ENCODE results near the gene ACAA2. TPM values are rescaled to one million over a fixed set of nuclear protein-coding genes. Genes with fewer than 3 reads are reported as not detected.
"Not testable (repeated sequence)": the region's sequence is repeated elsewhere in the genome, so short reads cannot be mapped to it uniquely, and the experiment has no call there.

Gene ACAA2
- total and polyA plus RNA-seq, 2 donors = 45.4 to 57.3 TPM

- H3K36me3 ChIP-seq (ENCODE audit: insufficient read depth) = no peaks in the 10 kb centered on the region
- 49% methylated on average over 5 of the region's 5 CpGs for WGBS
- no peak overlapping the region for H3K27ac ChIP-seq (ENCODE audit: low read depth)
- DNase-seq (ENCODE audit: extremely low spot score) = no peak
- H3K4me1 ChIP-seq (ENCODE audit: insufficient read depth) = no peaks in the 10 kb centered on the region
- no peak overlapping the region for H3K4me3 ChIP-seq (ENCODE audit: low read depth, low read length)
Observed at GRCh38 chr18:49788327-49788898, 24.9 kb downstream of the ACAA2 start.

GRCh38 chr18:49786019-49786720 is 27.2 kb downstream of the ACAA2 start:
- Histone ChIP-seq H3K4me1 (ENCODE audit: insufficient read depth) (no peaks in the 10 kb centered on the region), H3K4me3 (ENCODE audit: low read depth, low read length) (no peak overlapping the region), H3K27ac (ENCODE audit: low read depth) (no peak overlapping the region), H3K36me3 (ENCODE audit: insufficient read depth) (no peaks in the 10 kb centered on the region)
- 91% methylated on average over 1 of the region's 1 CpG for WGBS
- DNase-seq (ENCODE audit: extremely low spot score) = no peak

GRCh38 chr18:49784427-49785185 is 28.7 kb downstream of the ACAA2 start:
- H3K27ac ChIP-seq (ENCODE audit: low read depth) = no peak overlapping the region

GRCh38 chr18:49783631-49784030 is 29.7 kb downstream of the ACAA2 start:
- WGBS = 95% methylated on average over 3 of the region's 3 CpGs
- not testable (repeated sequence) for DNase-seq (ENCODE audit: extremely low spot score); H3K27ac ChIP-seq (ENCODE audit: low read depth); H3K4me1 ChIP-seq (ENCODE audit: insufficient read depth); H3K4me3 ChIP-seq (ENCODE audit: low read depth, low read length); H3K36me3 ChIP-seq (ENCODE audit: insufficient read depth)

More at GRCh38 chr18:49784427-49785185, 28.7 kb downstream of the ACAA2 start:
- 71% methylated on average over 1 of the region's 1 CpG for WGBS
- Histone ChIP-seq H3K4me1 (ENCODE audit: insufficient read depth) (no peaks in the 10 kb centered on the region), H3K4me3 (ENCODE audit: low read depth, low read length) (no peak overlapping the region), H3K36me3 (ENCODE audit: insufficient read depth) (no peaks in the 10 kb centered on the region)
- no peak for DNase-seq (ENCODE audit: extremely low spot score)

- H3K36me3 ChIP-seq (ENCODE audit: insufficient read depth) = no peaks in the 10 kb centered on the region
- 82% methylated on average over 8 of the region's 8 CpGs for WGBS
- no peak overlapping the region for H3K27ac ChIP-seq (ENCODE audit: low read depth)
- DNase-seq (ENCODE audit: extremely low spot score) = no peak
- no peak overlapping the region for H3K4me3 ChIP-seq (ENCODE audit: low read depth, low read length)
- H3K4me1 ChIP-seq (ENCODE audit: insufficient read depth) = no peaks in the 10 kb centered on the region
Observed at GRCh38 chr18:49778826-49779465, 34.4 kb downstream of the ACAA2 start.

GRCh38 chr18:49769047-49769728 is 44.1 kb downstream of the ACAA2 start:
- no peak for DNase-seq (ENCODE audit: extremely low spot score)
- 85% methylated on average over 1 of the region's 1 CpG for WGBS

GRCh38 chr18:49768051-49768391 is 45.3 kb downstream of the ACAA2 start:
- 24% methylated on average over 5 of the region's 5 CpGs for WGBS
- no peak for DNase-seq (ENCODE audit: extremely low spot score)
- H3K27ac ChIP-seq (ENCODE audit: low read depth) = no peak overlapping the region
- no peak overlapping the region for H3K4me3 ChIP-seq (ENCODE audit: low read depth, low read length)
- H3K4me1 ChIP-seq (ENCODE audit: insufficient read depth) = no peaks in the 10 kb centered on the region
- no peaks in the 10 kb centered on the region for H3K36me3 ChIP-seq (ENCODE audit: insufficient read depth)

More at GRCh38 chr18:49769047-49769728, 44.1 kb downstream of the ACAA2 start:
- Histone ChIP-seq H3K4me3 (ENCODE audit: low read depth, low read length) (no peak overlapping the region), H3K27ac (ENCODE audit: low read depth) (no peak overlapping the region), H3K4me1 (ENCODE audit: insufficient read depth) (no peaks in the 10 kb centered on the region), H3K36me3 (ENCODE audit: insufficient read depth) (no peaks in the 10 kb centered on the region)

GRCh38 chr18:49767111-49768050 is 46.0 kb downstream of the ACAA2 start:
- Histone ChIP-seq H3K36me3 (ENCODE audit: insufficient read depth) (no peaks in the 10 kb centered on the region), H3K4me3 (ENCODE audit: low read depth, low read length) (no peak overlapping the region), H3K27ac (ENCODE audit: low read depth) (no peak overlapping the region), H3K4me1 (ENCODE audit: insufficient read depth) (no peaks in the 10 kb centered on the region)
- 65% methylated on average over 11 of the region's 11 CpGs for WGBS
- DNase-seq (ENCODE audit: extremely low spot score) = no peak

GRCh38 chr18:49766646-49767045 is 46.7 kb downstream of the ACAA2 start:
- Histone ChIP-seq H3K36me3 (ENCODE audit: insufficient read depth) (no peaks in the 10 kb centered on the region), H3K4me1 (ENCODE audit: insufficient read depth) (no peaks in the 10 kb centered on the region), H3K4me3 (ENCODE audit: low read depth, low read length) (no peak overlapping the region), H3K27ac (ENCODE audit: low read depth) (no peak overlapping the region)
- DNase-seq (ENCODE audit: extremely low spot score) = no peak
- 87% methylated on average over 4 of the region's 4 CpGs for WGBS

- no peak overlapping the region for H3K4me3 ChIP-seq (ENCODE audit: low read depth, low read length)
- 34% methylated on average over 3 of the region's 3 CpGs for WGBS
- no peak overlapping the region for H3K27ac ChIP-seq (ENCODE audit: low read depth)
- no peaks in the 10 kb centered on the region for H3K4me1 ChIP-seq (ENCODE audit: insufficient read depth)
- no peaks in the 10 kb centered on the region for H3K36me3 ChIP-seq (ENCODE audit: insufficient read depth)
- no peak for DNase-seq (ENCODE audit: extremely low spot score)
Observed at GRCh38 chr18:49764032-49764431, 49.3 kb downstream of the ACAA2 start.

GRCh38 chr18:49763590-49763989 is 49.7 kb downstream of the ACAA2 start:
- no peak for DNase-seq (ENCODE audit: extremely low spot score)
- WGBS = 88% methylated on average over 2 of the region's 2 CpGs
- H3K4me3 ChIP-seq (ENCODE audit: low read depth, low read length) = no peak overlapping the region
- no peaks in the 10 kb centered on the region for H3K4me1 ChIP-seq (ENCODE audit: insufficient read depth)
- H3K36me3 ChIP-seq (ENCODE audit: insufficient read depth) = no peaks in the 10 kb centered on the region
- H3K27ac ChIP-seq (ENCODE audit: low read depth) = no peak overlapping the region

GRCh38 chr18:49762191-49763077 is 50.9 kb downstream of the ACAA2 start:
- no peak for DNase-seq (ENCODE audit: extremely low spot score)

More at GRCh38 chr18:49762191-49763077, 50.9 kb downstream of the ACAA2 start:
- Histone ChIP-seq H3K4me1 (ENCODE audit: insufficient read depth) (no peaks in the 10 kb centered on the region), H3K4me3 (ENCODE audit: low read depth, low read length) (no peak overlapping the region), H3K36me3 (ENCODE audit: insufficient read depth) (no peaks in the 10 kb centered on the region), H3K27ac (ENCODE audit: low read depth) (no peak overlapping the region)
- 90% methylated on average over 35 of the region's 35 CpGs for WGBS
